CD14-positive monocyte (primary cell): ENCODE results near the gene ASB9. TPM values are rescaled to one million over a fixed set of nuclear protein-coding genes. Genes with fewer than 3 reads are reported as not detected.

Experiments
- DNase-seq, 3 donors: peaks; one replicate each; pipeline ENCODE4 v3.0.0-alpha.2; 2011 to 2022
- H2AFZ ChIP-seq: 2 replicates; pipeline ENCODE4 v1.6.0; 2012; ENCODE audit warnings: mild to moderate bottlenecking, low read depth, low read length, inconsistent platforms; ENCODE audit not compliant: insufficient read depth, poor library complexity, severe bottlenecking
- H3K27ac ChIP-seq, 2 donors: 1 replicate in 1 of 2; 2 replicates in 1 of 2; pipeline ENCODE4 v1.5.1; 2012 to 2013; ENCODE audit warnings: low read length in 2 of 2, control low read depth in 1 of 2, inconsistent platforms in 1 of 2, low read depth in 1 of 2, mild to moderate bottlenecking in 1 of 2
- H3K27me3 ChIP-seq, 2 donors: one replicate each; pipeline versions ENCODE4 v1.6.0 to v1.6.1; 2011 to 2013; ENCODE audit warnings: low read length in 2 of 2; ENCODE audit not compliant: control insufficient read depth in 2 of 2, insufficient read depth in 2 of 2
- H3K36me3 ChIP-seq, 2 donors: replicated peaks in 1 of 2; 1 replicate in 1 of 2; 2 replicates in 1 of 2; pipeline versions ENCODE4 v1.5.1 to v1.6.1; 2012 to 2013; ENCODE audit warnings: low read length in 2 of 2, control low read depth in 1 of 2, inconsistent platforms in 1 of 2, mild to moderate bottlenecking in 1 of 2; ENCODE audit not compliant: insufficient read depth in 2 of 2, control insufficient read depth in 1 of 2
- H3K4me1 ChIP-seq, 2 donors: 1 replicate in 1 of 2; 2 replicates in 1 of 2; pipeline versions ENCODE4 v1.5.1 to v1.6.1; 2012 to 2013; ENCODE audit warnings: low read length in 2 of 2, control low read depth in 1 of 2, inconsistent platforms in 1 of 2, mild to moderate bottlenecking in 1 of 2, moderate library complexity in 1 of 2; ENCODE audit not compliant: insufficient read depth in 2 of 2, control insufficient read depth in 1 of 2
- H3K4me2 ChIP-seq: replicated peaks from 2 replicates; pipeline ENCODE3; 2012; ENCODE audit warnings: low read length, moderate library complexity, mild to moderate bottlenecking; ENCODE audit not compliant: poor library complexity, severe bottlenecking; ENCODE audit errors: extremely low read depth
- H3K4me3 ChIP-seq, 3 experiments: fragments of 200-600 bp in 1 of 3; sonication (generic) in 1 of 3; replicated peaks in 1 of 3; 1 replicate in 2 of 3; 2 replicates in 1 of 3; pipeline ENCODE4 v1.5.1; 2011 to 2013; ENCODE audit warnings: low read length in 3 of 3, mild to moderate bottlenecking in 3 of 3, control low read depth in 2 of 3, low read depth in 2 of 3, inconsistent platforms in 1 of 3, moderate library complexity in 1 of 3
- H3K79me2 ChIP-seq: 2 replicates; pipeline ENCODE4 v1.6.0; 2012; ENCODE audit warnings: mild to moderate bottlenecking, control low read depth, inconsistent platforms, low read length, moderate library complexity; ENCODE audit not compliant: insufficient read depth
- H3K9ac ChIP-seq: 2 replicates; pipeline ENCODE4 v1.6.0; 2017; ENCODE audit warnings: low read length, mild to moderate bottlenecking; ENCODE audit not compliant: insufficient read depth, poor library complexity, severe bottlenecking
- H3K9me3 ChIP-seq, 2 donors: replicated peaks in 1 of 2; 1 replicate in 1 of 2; 2 replicates in 1 of 2; pipeline versions ENCODE4 v1.5.1 to v1.6.1; 2012 to 2013; ENCODE audit warnings: low read length in 2 of 2, control low read depth in 1 of 2; ENCODE audit not compliant: control insufficient read depth in 1 of 2, insufficient read depth in 1 of 2
- H4K20me1 ChIP-seq: 2 replicates; pipeline ENCODE4 v1.6.0; 2012; ENCODE audit warnings: mild to moderate bottlenecking, low read length, control low read depth, moderate library complexity; ENCODE audit not compliant: insufficient read depth
- H3K27ac Mint-ChIP-seq, 7 donors: one replicate each; pipeline ENCODE4 v1.8.0; 2020; ENCODE audit warnings: mild to moderate bottlenecking in 7 of 7, mixed read lengths in 7 of 7, moderate library complexity in 6 of 7, inconsistent platforms in 2 of 7
- H3K27me3 Mint-ChIP-seq, 3 donors: one replicate each; pipeline ENCODE4 v1.8.0; 2021 to 2022; ENCODE audit warnings: low read depth in 3 of 3, mild to moderate bottlenecking in 3 of 3, mixed read lengths in 3 of 3, moderate library complexity in 3 of 3, inconsistent platforms in 1 of 3
- H3K36me3 Mint-ChIP-seq, 2 donors: one replicate each; pipeline ENCODE4 v1.8.0; 2020; ENCODE audit warnings: mixed read lengths in 2 of 2, inconsistent platforms in 1 of 2, mild to moderate bottlenecking in 1 of 2
- H3K4me1 Mint-ChIP-seq: one replicate; pipeline ENCODE4 v1.8.0; 2020; ENCODE audit warnings: mild to moderate bottlenecking, mixed read lengths
- H3K4me3 Mint-ChIP-seq, 2 donors: one replicate each; pipeline ENCODE4 v1.8.0; 2020; ENCODE audit warnings: mild to moderate bottlenecking in 2 of 2, mixed read lengths in 2 of 2, moderate library complexity in 1 of 2
- H3K9me3 Mint-ChIP-seq, 7 donors: one replicate each; pipeline ENCODE4 v1.8.0; 2020 to 2022; ENCODE audit warnings: mixed read lengths in 7 of 7, mild to moderate bottlenecking in 6 of 7, moderate library complexity in 6 of 7, inconsistent platforms in 2 of 7
- CTCF ChIP-seq: fragments of 200-600 bp; IDR thresholded peaks from one replicate; pipeline ENCODE4 v1.8.0; 2022; ENCODE audit warnings: antibody characterized with exemption, mild to moderate bottlenecking
- WGBS: methylation state at CpG from one replicate; pipeline ENCODE4 v1.1.5; 2013; ENCODE audit warnings: missing lambda C conversion rate; ENCODE audit not compliant: insufficient coverage; 5-methylcytosine and 5-hydroxymethylcytosine counted together
- intact Hi-C, 2 donors: fragments of 100-400 bp; cut with micrococcal nuclease; formaldehyde crosslinking; loops; one replicate each; pipeline versions ENCODE4 v1.15.0 to v1.15.1; 2023
- polyA plus RNA-seq, 3 donors: library from polyadenylated mRNA; depleted of rRNA in 1 of 3; unstranded in 2 of 3; stranded (reverse) in 1 of 3; fragments of 300-500 nt in 2 of 3; fragments of >200 nt in 1 of 3; fragmentation: Illumina TruSeq in 2 of 3; gene quantifications; 1 replicate in 2 of 3; 2 replicates in 1 of 3; pipeline ENCODE4 v1.2.3, GENCODE V29; 2012 to 2021

ASB9 gene
- polyA plus RNA-seq, 3 donors: 0.24 to 1.4 (median 0.63) TPM

GRCh38 chrX:15271757-15272156 lies 1.9 kb upstream of the ASB9 start:
- H3K36me3 Mint-ChIP-seq: no peaks in the 10 kb centered on the region
- no peak overlapping the region for H3K4me3 Mint-ChIP-seq
- H3K27me3 ChIP-seq: no peaks in the 10 kb centered on the region
- intact Hi-C loops: no loop called here
- H3K79me2 ChIP-seq: no peaks in the 10 kb centered on the region
- no peak for DNase-seq
- H3K9ac ChIP-seq: no peak overlapping the region
- no peak overlapping the region for H3K27ac Mint-ChIP-seq
- no peak overlapping the region for H3K4me3 ChIP-seq
- peaks cover 11% of the 10 kb centered on the region for H3K4me1 Mint-ChIP-seq
- H3K4me1 ChIP-seq: peaks cover 0 to 4% of the 10 kb centered on the region in 2 donors
- no peaks in the 10 kb centered on the region for H3K36me3 ChIP-seq
- WGBS: no CpG with 5 or more reads among the region's 1 CpG
- no peak overlapping the region for H2AFZ ChIP-seq
- peaks cover 0 to 12% (median 3%) of the 10 kb centered on the region in 7 donors for H3K9me3 Mint-ChIP-seq
- no peak for TF ChIP-seq CTCF
- peaks cover 0 to 11% of the 10 kb centered on the region in 2 donors for H3K9me3 ChIP-seq
- no peaks in the 10 kb centered on the region for H4K20me1 ChIP-seq
- H3K4me2 ChIP-seq: no peak overlapping the region
- peaks cover 0 to 8% (median 0%) of the 10 kb centered on the region in 3 donors for H3K27me3 Mint-ChIP-seq
- no peak overlapping the region for H3K27ac ChIP-seq

- Mint-ChIP-seq H3K4me1 (peaks cover 11% of the 10 kb centered on the region), H3K4me3 (no peak overlapping the region), H3K27ac (no peak overlapping the region), H3K27me3 (peaks cover 0 to 11% (median 0%) of the 10 kb centered on the region in 3 donors), H3K36me3 (no peaks in the 10 kb centered on the region), H3K9me3 (peaks cover 0 to 12% (median 4%) of the 10 kb centered on the region in 7 donors)
- Histone ChIP-seq H3K4me3 (no peak overlapping the region), H3K79me2 (no peaks in the 10 kb centered on the region), H4K20me1 (no peaks in the 10 kb centered on the region), H3K4me2 (no peak overlapping the region), H3K27ac (no peak overlapping the region), H3K36me3 (no peaks in the 10 kb centered on the region), H3K4me1 (peaks cover 0 to 4% of the 10 kb centered on the region in 2 donors), H2AFZ (no peak overlapping the region), H3K9ac (no peak overlapping the region), H3K9me3 (peaks cover 0 to 11% of the 10 kb centered on the region in 2 donors), H3K27me3 (no peaks in the 10 kb centered on the region)
- intact Hi-C loops: no loop called here
- no CpG with 5 or more reads among the region's 1 CpG for WGBS
- TF ChIP-seq CTCF: no peak
- DNase-seq: no peak
Observed at GRCh38 chrX:15269120-15269519, 763 bp downstream of the ASB9 start.
